HepG2 (cell line): ENCODE measurements around the gene BROX. TPM values are rescaled to one million over a fixed set of nuclear protein-coding genes. Genes with fewer than 3 reads are reported as not detected.

Experiments
- AHR ChIP-seq: IDR thresholded peaks from 2 replicates; pipeline ENCODE4 v1.6.1; 2018; ENCODE audit warnings: missing genetic modification reagents, missing compliant biosample characterization
- ATF7-NPFF ChIP-seq: sonication (generic); formaldehyde crosslinking; IDR thresholded peaks from 2 replicates; pipeline ENCODE4 v1.8.1; 2023; ENCODE audit warnings: mild to moderate bottlenecking, low read depth, missing genetic modification reagents, moderate library complexity
- DPF2 ChIP-seq: sonication (generic); formaldehyde crosslinking; IDR thresholded peaks from 2 replicates; pipeline ENCODE4 v1.4.0; 2020; ENCODE audit warnings: mild to moderate bottlenecking, low read depth, missing genetic modification reagents, borderline replicate concordance
- DR1 ChIP-seq: sonication (generic); formaldehyde crosslinking; IDR thresholded peaks from 2 replicates; pipeline ENCODE4 v1.8.0; 2021; ENCODE audit warnings: mild to moderate bottlenecking, missing genetic modification reagents, inconsistent platforms
- ELF4 ChIP-seq: sonication (generic); formaldehyde crosslinking; IDR thresholded peaks from 2 replicates; pipeline ENCODE4 v1.5.0; 2020; ENCODE audit warnings: missing genetic modification reagents, mild to moderate bottlenecking, moderate library complexity, borderline replicate concordance
- IKZF4 ChIP-seq: sonication (generic); formaldehyde crosslinking; IDR thresholded peaks from 2 replicates; pipeline ENCODE4 v1.5.1; 2020; ENCODE audit warnings: borderline replicate concordance, mild to moderate bottlenecking, low read depth, missing genetic modification reagents; ENCODE audit errors: not compliant biosample characterization
- KDM5A ChIP-seq: fragments of 200-600 bp; sonication (generic); IDR thresholded peaks from 2 replicates; pipeline ENCODE4 v1.7.0; 2018; ENCODE audit warnings: antibody characterized with exemption, mild to moderate bottlenecking, low read length, borderline replicate concordance
- KLF16 ChIP-seq, 2 experiments: sonication (generic) in 1 of 2; formaldehyde crosslinking in 1 of 2; IDR thresholded peaks; 2 replicates each; pipeline versions ENCODE4 v1.6.1 to v1.8.0; 2016 to 2023; ENCODE audit warnings: missing genetic modification reagents in 2 of 2, missing compliant biosample characterization in 1 of 2
- KMT2B ChIP-seq: IDR thresholded peaks from 2 replicates; pipeline ENCODE4 v1.6.1; 2016; ENCODE audit warnings: missing genetic modification reagents, missing compliant biosample characterization
- MEIS2 ChIP-seq: sonication (generic); formaldehyde crosslinking; IDR thresholded peaks from 2 replicates; pipeline ENCODE4 v1.9.0; 2021; ENCODE audit warnings: mild to moderate bottlenecking, missing genetic modification reagents
- MTERF4 ChIP-seq: sonication (generic); formaldehyde crosslinking; IDR thresholded peaks from 2 replicates; pipeline ENCODE4 v1.8.0; 2023; ENCODE audit warnings: mild to moderate bottlenecking, missing genetic modification reagents
- MXI1 ChIP-seq: IDR thresholded peaks from 3 replicates; pipeline ENCODE4 v1.6.1; 2012; ENCODE audit warnings: low read depth, low read length, inconsistent platforms, borderline replicate concordance
- NFIC ChIP-seq: IDR thresholded peaks from 2 replicates; pipeline ENCODE4 v1.6.1; 2012; ENCODE audit warnings: mild to moderate bottlenecking, low read length, inconsistent platforms
- NR2F2 ChIP-seq: IDR thresholded peaks from 2 replicates; pipeline ENCODE4 v1.6.1; 2012; ENCODE audit warnings: low read depth, inconsistent platforms, borderline replicate concordance
- PHF21A ChIP-seq: sonication (generic); formaldehyde crosslinking; IDR thresholded peaks from 2 replicates; pipeline ENCODE4 v1.5.0; 2020; ENCODE audit warnings: mild to moderate bottlenecking, missing genetic modification reagents
- RAD51 ChIP-seq: fragments of 450-650 bp; IDR thresholded peaks from 2 replicates; pipeline ENCODE4 v1.6.1; 2016; ENCODE audit warnings: borderline replicate concordance
- REXO4 ChIP-seq: sonication (generic); formaldehyde crosslinking; IDR thresholded peaks from 2 replicates; pipeline ENCODE4 v1.8.0; 2022; ENCODE audit warnings: missing genetic modification reagents, mild to moderate bottlenecking, borderline replicate concordance
- SALL2 ChIP-seq: sonication (generic); formaldehyde crosslinking; IDR thresholded peaks from 2 replicates; pipeline ENCODE4 v1.8.1; 2023; ENCODE audit warnings: mild to moderate bottlenecking, missing genetic modification reagents, inconsistent platforms
- ZEB1 ChIP-seq: IDR thresholded peaks from 2 replicates; pipeline ENCODE4 v1.6.1; 2012; ENCODE audit warnings: mild to moderate bottlenecking, low read depth, inconsistent platforms; ENCODE audit not compliant: insufficient replicate concordance
- ZKSCAN8 ChIP-seq: IDR thresholded peaks from 2 replicates; pipeline ENCODE4 v1.6.1; 2016; ENCODE audit warnings: borderline replicate concordance, missing genetic modification reagents, missing compliant biosample characterization
- ZMYM4 ChIP-seq: sonication (generic); formaldehyde crosslinking; IDR thresholded peaks from 2 replicates; pipeline ENCODE4 v1.8.1; 2023; ENCODE audit warnings: mild to moderate bottlenecking, missing genetic modification reagents
- ZNF143 ChIP-seq: sonication (generic); formaldehyde crosslinking; IDR thresholded peaks from 2 replicates; pipeline ENCODE4 v1.4.0; 2020; ENCODE audit warnings: missing genetic modification reagents
- ZNF546 ChIP-seq: sonication (generic); formaldehyde crosslinking; conservative IDR thresholded peaks from 2 replicates; pipeline ENCODE4 v1.8.1; 2023; ENCODE audit warnings: mild to moderate bottlenecking, missing genetic modification reagents
- polyA plus RNA-seq, 8 experiments: library from polyadenylated mRNA; depleted of rRNA in 3 of 8; stranded (reverse) in 7 of 8; unstranded in 1 of 8; fragments of >200 nt; fragmentation: Illumina TruSeq in 4 of 8; extraction: Trizol in 4 of 8; gene quantifications; 2 replicates each; pipeline versions ENCODE4 v1.2.1 to v1.2.3, GENCODE V29; 2011 to 2016; ENCODE audit warnings: low read depth in 4 of 8, missing spikeins in 1 of 8, mixed read lengths in 1 of 8; ENCODE audit not compliant: insufficient read depth in 1 of 8
- total RNA-seq, 5 experiments: library from RNA; depleted of rRNA; stranded (reverse); fragments of >200 nt; fragmentation: Illumina TruSeq; extraction: Trizol; gene quantifications; 2 replicates each; pipeline ENCODE4 v1.2.3, GENCODE V29; 2016; ENCODE audit warnings: low read depth in 1 of 5
- TF ChIP-seq, protein P1 (sequence below): sonication (generic); formaldehyde crosslinking; conservative IDR thresholded peaks from 2 replicates; pipeline ENCODE4 v1.4.0; 2020; ENCODE audit warnings: missing genetic modification reagents
- TF ChIP-seq, protein P2 (sequence below): sonication (generic); formaldehyde crosslinking; IDR thresholded peaks from 2 replicates; pipeline ENCODE4 v1.8.0; 2022; ENCODE audit warnings: low read depth, missing genetic modification reagents

Gene BROX
- total and polyA plus RNA-seq, 2 of the 13 experiments (the other 11 are each of a cell fraction or from before 2014, with no cell fraction given): 4.4 to 33.2 TPM

DNA sequence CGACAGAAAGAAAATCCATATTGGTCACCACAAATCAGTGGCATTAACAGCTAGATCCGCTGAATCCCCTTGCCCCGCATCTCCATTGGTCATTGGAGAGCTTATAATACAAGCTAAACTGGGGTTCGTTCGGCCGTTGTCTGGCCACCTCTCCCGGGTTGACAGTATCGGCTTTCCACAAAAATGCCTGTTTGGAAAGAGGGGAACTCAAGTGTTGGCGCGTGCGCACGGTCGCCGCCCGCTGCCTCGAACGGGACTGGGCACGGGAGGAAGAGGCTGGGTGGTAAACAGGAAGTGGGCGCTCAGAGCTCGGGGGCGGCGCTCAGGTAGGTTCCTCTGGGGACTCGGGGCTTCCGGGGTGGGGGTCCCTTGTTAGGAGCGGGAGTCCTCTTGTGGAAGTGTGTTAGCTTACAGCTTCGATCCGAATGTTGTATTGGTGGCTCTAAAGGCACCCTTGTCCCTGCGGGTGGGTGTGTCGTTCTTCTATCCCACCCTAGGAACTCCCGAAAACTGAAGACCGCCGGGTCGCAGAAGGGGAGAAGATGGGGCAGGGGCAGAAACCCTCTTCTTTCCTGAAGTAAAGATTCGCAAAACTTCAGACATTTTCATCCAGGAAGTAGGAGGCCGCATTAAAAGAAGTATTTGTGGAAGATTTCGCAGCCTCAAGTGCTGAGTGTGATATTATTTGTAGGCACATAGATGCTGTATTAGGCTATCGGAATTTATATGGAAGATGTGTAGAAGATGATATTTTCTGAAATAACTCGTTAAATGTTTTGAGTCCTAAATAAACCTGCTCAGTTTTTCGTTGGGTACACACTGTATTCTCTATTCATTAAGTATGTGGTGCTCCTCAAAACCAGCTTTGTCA, 962 bp downstream of the BROX start (continued):
- TF ChIP-seq, protein P1, sequence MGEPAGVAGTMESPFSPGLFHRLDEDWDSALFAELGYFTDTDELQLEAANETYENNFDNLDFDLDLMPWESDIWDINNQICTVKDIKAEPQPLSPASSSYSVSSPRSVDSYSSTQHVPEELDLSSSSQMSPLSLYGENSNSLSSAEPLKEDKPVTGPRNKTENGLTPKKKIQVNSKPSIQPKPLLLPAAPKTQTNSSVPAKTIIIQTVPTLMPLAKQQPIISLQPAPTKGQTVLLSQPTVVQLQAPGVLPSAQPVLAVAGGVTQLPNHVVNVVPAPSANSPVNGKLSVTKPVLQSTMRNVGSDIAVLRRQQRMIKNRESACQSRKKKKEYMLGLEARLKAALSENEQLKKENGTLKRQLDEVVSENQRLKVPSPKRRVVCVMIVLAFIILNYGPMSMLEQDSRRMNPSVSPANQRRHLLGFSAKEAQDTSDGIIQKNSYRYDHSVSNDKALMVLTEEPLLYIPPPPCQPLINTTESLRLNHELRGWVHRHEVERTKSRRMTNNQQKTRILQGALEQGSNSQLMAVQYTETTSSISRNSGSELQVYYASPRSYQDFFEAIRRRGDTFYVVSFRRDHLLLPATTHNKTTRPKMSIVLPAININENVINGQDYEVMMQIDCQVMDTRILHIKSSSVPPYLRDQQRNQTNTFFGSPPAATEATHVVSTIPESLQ (CRISPR knock-in tag): 0 out of 2 replicates have a peak, but pooled peaks have one; percentile 23
- TF ChIP-seq AHR (CRISPR knock-in tag) (0 out of 2 replicates have a peak, but pooled peaks have one; percentile 44), DPF2 (CRISPR knock-in tag) (no peak), KLF16 (CRISPR knock-in tag; IDR thresholded peaks at IDR 0.05) (peak in 1 of 2 experiments; percentile 62; a peak in 1 of 4 replicates), ZNF546 (no peak), DR1 (CRISPR knock-in tag) (no peak), KMT2B (CRISPR knock-in tag) (peak; percentile 89), RAD51 (no peak), KDM5A (peak; percentile 22; the same call in 1 of the 2 replicates), ZKSCAN8 (CRISPR knock-in tag) (0 out of 2 replicates have a peak, but pooled peaks have one; percentile 10), MEIS2 (CRISPR knock-in tag) (peak; percentile 59; the same call in 1 of the 2 replicates), ZNF143 (CRISPR knock-in tag) (peak; percentile 20; the same call in 1 of the 2 replicates), ZEB1 (peak; percentile 59), PHF21A (CRISPR knock-in tag) (peak; percentile 71), REXO4 (no peak), ATF7-NPFF (CRISPR knock-in tag) (no peak), ZMYM4 (CRISPR knock-in tag) (peak; percentile 80), ELF4 (CRISPR knock-in tag) (peak; percentile 86; the same call in 1 of the 2 replicates), NR2F2 (no peak), IKZF4 (no peak), NFIC (0 out of 2 replicates have a peak, but pooled peaks have one; percentile 4), MXI1 (peak; percentile 67; the same call in 1 of the 3 replicates), SALL2 (CRISPR knock-in tag) (no peak), MTERF4 (CRISPR knock-in tag) (peak; percentile 38; the same call in 1 of the 2 replicates)
- TF ChIP-seq, protein P2, sequence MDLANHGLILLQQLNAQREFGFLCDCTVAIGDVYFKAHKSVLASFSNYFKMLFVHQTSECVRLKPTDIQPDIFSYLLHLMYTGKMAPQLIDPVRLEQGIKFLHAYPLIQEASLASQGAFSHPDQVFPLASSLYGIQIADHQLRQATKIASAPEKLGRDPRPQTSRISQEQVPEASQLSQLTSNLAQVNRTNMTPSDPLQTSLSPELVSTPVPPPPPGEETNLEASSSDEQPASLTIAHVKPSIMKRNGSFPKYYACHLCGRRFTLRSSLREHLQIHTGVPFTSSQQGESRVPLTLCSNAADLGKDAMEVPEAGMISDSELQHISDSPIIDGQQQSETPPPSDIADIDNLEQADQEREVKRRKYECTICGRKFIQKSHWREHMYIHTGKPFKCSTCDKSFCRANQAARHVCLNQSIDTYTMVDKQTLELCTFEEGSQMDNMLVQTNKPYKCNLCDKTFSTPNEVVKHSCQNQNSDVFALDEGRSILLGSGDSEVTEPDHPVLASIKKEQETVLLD (CRISPR knock-in tag): 0 out of 2 replicates have a peak, but pooled peaks have one; percentile 57
